Measurements from ENCODE around the gene ASPRV1. TPM values are rescaled to one million over a fixed set of nuclear protein-coding genes. Genes with fewer than 3 reads are reported as not detected.
"Not testable (repeated sequence)": the region's sequence is repeated elsewhere in the genome, so short reads cannot be mapped to it uniquely, and the experiment has no call there.

The ASPRV1 gene
- total RNA-seq, result 1.1 TPM

- DNase-seq (ENCODE audit: low spot score), result no peak
Measured at GRCh38 chr2:69961496-69961895, at the start of gene ASPRV1. Gene ASPRV1 (minus strand): TSS chr2:69961631. CDS start chr2:69961436, 195 bp downstream.

GRCh38 chr2:70010576-70011111, 49.2 kb upstream of the ASPRV1 start:
- DNase-seq (ENCODE audit: low spot score), result no peak

- no peak for DNase-seq (ENCODE audit: low spot score)
Measured at GRCh38 chr2:70009762-70010575, 48.5 kb upstream of the ASPRV1 start.

- no peak for DNase-seq (ENCODE audit: low spot score)
Measured at GRCh38 chr2:70008290-70008689, 46.9 kb upstream of the ASPRV1 start.

- DNase-seq (ENCODE audit: low spot score), result no peak
Measured at GRCh38 chr2:70007151-70007550, 45.7 kb upstream of the ASPRV1 start.

GRCh38 chr2:70006447-70006784, 45.0 kb upstream of the ASPRV1 start:
- DNase-seq (ENCODE audit: low spot score), result no peak

- no peak for DNase-seq (ENCODE audit: low spot score)
Measured at GRCh38 chr2:70005752-70006446, 44.5 kb upstream of the ASPRV1 start.

GRCh38 chr2:70005216-70005615, 43.8 kb upstream of the ASPRV1 start:
- no peak for DNase-seq (ENCODE audit: low spot score)

GRCh38 chr2:70003093-70003830, 41.8 kb upstream of the ASPRV1 start:
- DNase-seq (ENCODE audit: low spot score), result no peak

- DNase-seq (ENCODE audit: low spot score), result no peak
Measured at GRCh38 chr2:70002241-70002899, 40.9 kb upstream of the ASPRV1 start.

- not testable (repeated sequence) for DNase-seq (ENCODE audit: low spot score)
Measured at GRCh38 chr2:70000529-70000928, 39.1 kb upstream of the ASPRV1 start.

GRCh38 chr2:69998761-69999160, 37.3 kb upstream of the ASPRV1 start:
- DNase-seq (ENCODE audit: low spot score), result no peak

- DNase-seq (ENCODE audit: low spot score), result peak; percentile 26
Measured at GRCh38 chr2:69997015-69997830, 35.8 kb upstream of the ASPRV1 start.

- DNase-seq (ENCODE audit: low spot score), result no peak
Measured at GRCh38 chr2:69995511-69995910, 34.1 kb upstream of the ASPRV1 start.

GRCh38 chr2:69994166-69994565, 32.7 kb upstream of the ASPRV1 start:
- DNase-seq (ENCODE audit: low spot score), result no peak

GRCh38 chr2:69993708-69994107, 32.3 kb upstream of the ASPRV1 start:
- no peak for DNase-seq (ENCODE audit: low spot score)

- no peak for DNase-seq (ENCODE audit: low spot score)
Measured at GRCh38 chr2:69993048-69993565, 31.7 kb upstream of the ASPRV1 start.

GRCh38 chr2:69992310-69993047, 31.0 kb upstream of the ASPRV1 start:
- no peak for DNase-seq (ENCODE audit: low spot score)

- DNase-seq (ENCODE audit: low spot score), result no peak
Measured at GRCh38 chr2:69989441-69990105, 28.1 kb upstream of the ASPRV1 start.
